Esophagus squamous epithelium (tissue), 5 donors: ENCODE measurements around the gene CELF2. TPM values are rescaled to one million over a fixed set of nuclear protein-coding genes. Genes with fewer than 3 reads are reported as not detected.

Source experiments
- DNase-seq: peaks from one replicate; lab custom pipeline; 2025; lab: John Stamatoyannopoulos, UW
- H3K27ac ChIP-seq, 4 donors: fragments of 200-600 bp; sonication (generic); one replicate each; pipeline ENCODE4 v1.5.1; 2016 to 2019; ENCODE audit warnings: mild to moderate bottlenecking in 1 of 4
- H3K27me3 ChIP-seq, 4 donors: fragments of 200-600 bp; sonication (generic); 1 replicate in 3 of 4; 2 replicates in 1 of 4; pipeline versions ENCODE4 v1.5.1 to v1.6.0; 2017 to 2021; ENCODE audit warnings: antibody characterized with exemption in 1 of 4
- H3K36me3 ChIP-seq, 3 donors: fragments of 200-600 bp; sonication (generic); one replicate each; pipeline ENCODE4 v1.5.1; 2016 to 2019
- H3K4me1 ChIP-seq, 3 donors: fragments of 200-600 bp; sonication (generic); one replicate each; pipeline ENCODE4 v1.5.1; 2017 to 2019
- H3K4me3 ChIP-seq, 4 donors: fragments of 200-600 bp; sonication (generic); 1 replicate in 3 of 4; 2 replicates in 1 of 4; pipeline ENCODE4 v1.5.1; 2016 to 2019; ENCODE audit warnings: mild to moderate bottlenecking in 2 of 4, moderate library complexity in 1 of 4
- H3K9me3 ChIP-seq, 3 donors: fragments of 200-600 bp; sonication (generic); one replicate each; pipeline ENCODE4 v1.5.1; 2016 to 2019
- CTCF ChIP-seq, 6 experiments: fragments of 450-650 bp in 4 of 6; fragments of 200-600 bp in 2 of 6; sonication (generic) in 2 of 6; IDR thresholded peaks; one replicate each; pipeline ENCODE4 v1.5.1; 2016 to 2019; ENCODE audit warnings: antibody characterized with exemption in 6 of 6, mild to moderate bottlenecking in 4 of 6, moderate library complexity in 4 of 6
- POLR2A ChIP-seq, 4 donors: fragments of 450-650 bp; IDR thresholded peaks; one replicate each; pipeline ENCODE4 v1.6.1; 2017; ENCODE audit warnings: antibody characterized with exemption in 4 of 4, mild to moderate bottlenecking in 4 of 4, moderate library complexity in 3 of 4
- WGBS, 2 donors: methylation state at CpG; one replicate each; pipeline ENCODE4 v1.1.5; 2018; 5-methylcytosine and 5-hydroxymethylcytosine counted together
- intact Hi-C: fragments of 100-400 bp; cut with DNase I; formaldehyde crosslinking; loops from one replicate; pipeline ENCODE4 v1.15.0; 2022
- total RNA-seq, 4 donors: library from RNA; depleted of rRNA; stranded (reverse); fragments of >200 nt; gene quantifications; one replicate each; pipeline ENCODE4 v1.1.0, GENCODE V29; 2016
- donor health status: DM: yes; HTN: yes; CAD: no.

The CELF2 gene
- total RNA-seq, 4 donors from 2014 or later = 4.2 to 62.4 (median 13.5) TPM

GRCh38 chr10:11063856-11064255, 46.2 kb downstream of the CELF2 start:
- no peak overlapping the region for H3K27ac ChIP-seq
- TF ChIP-seq CTCF (IDR thresholded peaks at IDR 0.05) (no peak), POLR2A (IDR thresholded peaks at IDR 0.05) (no peak)
- 71 to 83% methylated on average over 4 to 5 of the region's 5 CpGs for WGBS, 2 donors
- H3K4me1 ChIP-seq = peaks cover 0 to 9% (median 0%) of the 10 kb centered on the region in 3 donors
- H3K27me3 ChIP-seq = no peaks in the 10 kb centered on the region
- intact Hi-C loops = no loop called here
- peaks cover 0 to 6% (median 0%) of the 10 kb centered on the region in 3 donors for H3K9me3 ChIP-seq
- H3K4me3 ChIP-seq = no peak overlapping the region
- DNase-seq = no peak
- H3K36me3 ChIP-seq = no peaks in the 10 kb centered on the region

GRCh38 chr10:11064832-11065231, 47.2 kb downstream of the CELF2 start:
- no peaks in the 10 kb centered on the region for H3K4me1 ChIP-seq
- H3K4me3 ChIP-seq = no peak overlapping the region
- H3K36me3 ChIP-seq = no peaks in the 10 kb centered on the region
- DNase-seq = no peak
- WGBS, 2 donors = 88 to 100% methylated on average over 3 to 4 of the region's 4 CpGs
- intact Hi-C loops = no loop called here
- H3K27ac ChIP-seq = no peak overlapping the region
- peaks cover 0 to 6% (median 0%) of the 10 kb centered on the region in 3 donors for H3K9me3 ChIP-seq
- H3K27me3 ChIP-seq = no peaks in the 10 kb centered on the region
- TF ChIP-seq CTCF (IDR thresholded peaks at IDR 0.05) (no peak), POLR2A (IDR thresholded peaks at IDR 0.05) (no peak)

- H3K4me1 ChIP-seq = no peaks in the 10 kb centered on the region
- no peak for TF ChIP-seq POLR2A (IDR thresholded peaks at IDR 0.05)
- no peak for TF ChIP-seq CTCF (IDR thresholded peaks at IDR 0.05)
Observed at GRCh38 chr10:11065567-11065966, 47.9 kb downstream of the CELF2 start.

GRCh38 chr10:11066520-11066919, 48.8 kb downstream of the CELF2 start:
- Histone ChIP-seq H3K27ac (no peak overlapping the region), H3K4me1 (no peaks in the 10 kb centered on the region), H3K27me3 (no peaks in the 10 kb centered on the region), H3K9me3 (peaks cover 0 to 6% (median 0%) of the 10 kb centered on the region in 3 donors), H3K4me3 (no peak overlapping the region), H3K36me3 (no peaks in the 10 kb centered on the region)
- no peak for TF ChIP-seq POLR2A (IDR thresholded peaks at IDR 0.05)
- TF ChIP-seq CTCF (IDR thresholded peaks at IDR 0.05) = no peak
- WGBS, 2 donors = 86 to 93% methylated on average over 3 to 4 of the region's 4 CpGs
- DNase-seq = no peak
- intact Hi-C loops = no loop called here

More at GRCh38 chr10:11065567-11065966, 47.9 kb downstream of the CELF2 start:
- no peak for DNase-seq
- peaks cover 0 to 6% (median 0%) of the 10 kb centered on the region in 3 donors for H3K9me3 ChIP-seq
- H3K27ac ChIP-seq = no peak overlapping the region
- no peak overlapping the region for H3K4me3 ChIP-seq
- H3K27me3 ChIP-seq = no peaks in the 10 kb centered on the region
- WGBS, 2 donors = 82 to 85% methylated on average over 4 of the region's 4 CpGs
- no peaks in the 10 kb centered on the region for H3K36me3 ChIP-seq
- intact Hi-C loops = no loop called here

DNA sequence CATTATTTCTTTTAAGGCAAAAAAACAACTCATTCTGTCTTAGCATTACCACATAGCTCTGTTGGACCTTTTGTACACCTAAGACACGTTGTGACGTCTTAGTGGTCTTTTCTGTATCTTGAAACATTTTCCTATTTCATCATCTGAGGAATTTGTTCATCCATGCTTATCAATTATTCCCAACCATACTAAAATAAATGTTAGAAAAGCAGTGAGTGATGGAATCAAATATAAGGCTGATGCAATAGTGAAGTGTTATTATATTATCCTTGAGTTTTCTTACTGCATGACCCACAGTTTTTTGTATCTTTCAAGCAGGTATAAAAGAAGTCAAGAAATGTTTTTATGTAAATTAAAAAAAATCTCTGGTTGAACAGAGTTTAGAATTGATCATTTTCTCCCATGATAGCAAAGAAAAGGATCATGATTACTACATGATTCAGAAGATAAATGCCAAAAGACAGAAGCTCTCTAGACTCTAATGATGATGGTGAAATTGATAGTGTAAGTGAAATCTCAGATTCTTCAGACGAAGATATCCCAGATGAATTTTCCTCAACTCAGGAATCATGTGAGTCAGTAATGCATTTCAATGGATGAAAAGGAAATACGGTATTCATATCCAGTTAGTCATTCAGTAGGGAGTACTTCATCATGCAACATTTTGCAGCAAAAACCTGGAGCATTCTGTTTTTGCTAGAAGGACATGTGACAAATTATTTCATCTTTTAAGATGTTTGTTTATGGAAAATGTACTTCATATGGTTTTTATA, 51.4 kb downstream of the CELF2 start:
- intact Hi-C loops = no loop called here

More for the DNA sequence above, 51.4 kb downstream of the CELF2 start:
- H3K9me3 ChIP-seq = no peaks in the 10 kb centered on the region
- no peak overlapping the region for H3K27ac ChIP-seq
- H3K4me1 ChIP-seq = no peaks in the 10 kb centered on the region
- no peak overlapping the region for H3K4me3 ChIP-seq
- H3K27me3 ChIP-seq = no peaks in the 10 kb centered on the region
- DNase-seq = no peak
- H3K36me3 ChIP-seq = no peaks in the 10 kb centered on the region
- WGBS, 2 donors = 87 to 89% methylated on average over 4 of the region's 4 CpGs
- TF ChIP-seq CTCF (IDR thresholded peaks at IDR 0.05) = no peak
- no peak for TF ChIP-seq POLR2A (IDR thresholded peaks at IDR 0.05)
